GM19025 (cell line): ENCODE data around the gene NXPH1.

ENCODE experiments used
- ATAC-seq: cut with Tn5 transposase; IDR thresholded peaks from one replicate; pipeline ENCODE4 v1.9.1; 2021; ENCODE audit warnings: mild to moderate bottlenecking, low read depth, moderate library complexity; ENCODE audit not compliant: unreplicated experiment

NXPH1 gene

DNA sequence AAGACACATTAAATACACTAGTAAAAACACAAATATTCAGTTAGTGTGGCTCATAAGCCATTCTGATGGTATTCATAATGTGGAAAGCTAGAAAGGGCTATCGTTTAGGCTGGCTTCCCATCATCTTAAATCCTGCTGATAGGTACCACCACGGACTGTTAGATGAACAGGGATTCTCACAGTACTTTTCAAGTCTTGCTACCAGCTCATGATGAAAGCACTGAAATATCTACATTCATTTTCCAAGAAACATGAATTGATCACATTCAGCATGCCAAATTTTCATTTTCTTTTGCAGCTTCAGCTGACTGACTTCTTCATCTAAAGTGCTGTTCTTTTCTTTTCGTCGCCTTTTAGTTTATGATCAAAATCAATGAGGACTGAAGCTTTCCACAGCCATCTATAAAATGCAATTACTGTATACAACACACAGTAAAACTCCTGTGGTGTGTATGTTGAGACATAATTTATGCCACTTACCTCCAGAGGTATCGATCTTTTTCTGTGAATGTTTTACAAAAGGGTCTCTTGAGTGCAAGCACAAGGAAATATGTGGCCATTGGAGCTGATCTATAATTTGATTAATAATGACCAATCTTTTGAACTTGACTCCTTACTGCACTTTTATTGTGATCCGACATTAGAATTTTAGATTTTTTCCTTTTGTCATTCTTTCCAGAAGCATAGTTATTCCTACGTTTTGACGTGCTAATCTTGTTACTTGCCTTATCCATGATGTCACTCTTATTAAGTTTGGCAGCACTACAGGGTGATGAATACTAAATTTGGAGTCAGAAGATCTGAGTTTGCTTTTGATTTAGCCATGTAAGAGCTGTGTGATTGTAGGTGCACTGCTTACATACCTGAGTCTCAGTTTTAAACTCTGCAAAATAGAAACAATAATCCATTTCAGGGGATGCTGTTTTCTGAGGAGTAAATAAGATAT, 58.4 kb downstream of the NXPH1 start:
- ATAC-seq, result no peak

DNA sequence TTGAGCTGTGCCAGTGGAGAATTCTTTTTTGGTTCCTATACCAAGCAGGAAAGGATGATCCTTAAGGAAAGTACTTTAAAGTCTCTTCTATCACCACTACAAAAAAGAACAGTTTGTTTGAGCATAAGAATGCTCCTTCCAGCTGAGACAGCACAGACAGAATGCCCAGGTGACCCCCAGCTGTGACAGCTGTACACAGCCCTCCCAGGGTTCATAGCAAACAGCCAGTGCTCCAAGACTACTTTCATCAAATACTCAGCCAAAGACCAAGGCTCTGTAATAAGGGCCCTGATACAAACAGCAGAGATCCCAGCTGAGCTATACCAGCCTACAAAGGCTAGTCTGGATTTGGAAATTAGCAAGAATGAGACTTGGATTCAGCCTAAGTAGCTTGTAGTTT, 65.7 kb downstream of the NXPH1 start:
- ATAC-seq, result no peak

DNA sequence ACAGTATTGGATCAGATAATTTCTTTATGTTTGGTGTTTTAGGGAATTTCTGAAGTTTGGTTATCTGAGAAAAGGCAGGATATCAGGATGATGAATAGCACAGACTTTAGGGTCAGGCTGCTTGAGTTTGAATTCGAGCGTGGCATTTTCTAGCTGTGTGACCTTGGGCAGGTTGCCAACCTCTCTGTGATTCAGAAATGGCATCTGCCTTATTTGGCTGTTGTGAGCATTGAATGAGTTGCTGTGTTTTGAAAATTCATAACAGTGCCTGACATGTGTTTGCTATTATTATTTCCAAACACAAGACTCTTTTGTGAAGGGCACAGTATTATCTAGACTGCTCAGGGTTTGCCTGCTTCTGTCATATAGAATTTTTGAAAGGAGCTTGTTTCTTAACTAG, 66.9 kb downstream of the NXPH1 start:
- ATAC-seq, result no peak

GRCh38 chr7:8507566-8507965, 74.2 kb downstream of the NXPH1 start:
- ATAC-seq, result no peak

- ATAC-seq, result no peak
Observed at GRCh38 chr7:8509621-8510020, 76.2 kb downstream of the NXPH1 start.

GRCh38 chr7:8511855-8512254, 78.4 kb downstream of the NXPH1 start:
- ATAC-seq, result no peak

DNA sequence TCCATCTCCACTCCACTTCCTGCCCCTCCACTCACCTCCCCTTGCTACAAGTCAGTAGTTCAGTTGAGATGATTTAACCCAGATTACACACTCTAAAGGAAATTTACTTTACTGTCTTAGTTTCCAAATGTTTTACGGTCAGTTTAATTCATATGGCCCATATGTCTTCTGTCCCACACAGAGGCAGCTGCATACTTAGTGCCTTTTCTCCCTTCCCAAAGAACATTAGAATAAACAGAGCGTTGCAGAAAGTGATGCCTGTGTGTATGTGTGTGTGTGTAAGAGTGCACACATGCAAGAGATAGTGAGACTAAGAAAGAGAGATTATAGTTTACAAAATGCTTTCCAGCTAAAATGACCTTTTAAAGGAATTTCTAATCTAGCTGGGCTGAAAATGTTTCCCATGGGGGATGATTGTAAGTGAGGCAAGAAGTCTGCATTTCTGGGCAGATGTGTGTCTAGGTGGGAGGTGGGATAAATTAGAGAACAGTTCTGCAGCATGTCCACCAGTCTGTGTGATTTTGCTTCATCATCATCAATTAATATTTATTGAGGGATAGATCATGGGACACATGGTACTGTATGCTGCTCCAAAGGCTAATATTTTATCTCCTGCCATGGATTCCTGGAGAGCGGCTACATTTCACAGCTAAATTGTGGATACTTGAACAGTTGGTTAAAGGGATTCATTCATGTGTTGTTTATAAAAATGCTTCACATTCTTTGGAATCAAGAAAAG, 81.5 kb downstream of the NXPH1 start:
- no peak for ATAC-seq

GRCh38 chr7:8515640-8516185, 82.3 kb downstream of the NXPH1 start:
- no peak for ATAC-seq

DNA sequence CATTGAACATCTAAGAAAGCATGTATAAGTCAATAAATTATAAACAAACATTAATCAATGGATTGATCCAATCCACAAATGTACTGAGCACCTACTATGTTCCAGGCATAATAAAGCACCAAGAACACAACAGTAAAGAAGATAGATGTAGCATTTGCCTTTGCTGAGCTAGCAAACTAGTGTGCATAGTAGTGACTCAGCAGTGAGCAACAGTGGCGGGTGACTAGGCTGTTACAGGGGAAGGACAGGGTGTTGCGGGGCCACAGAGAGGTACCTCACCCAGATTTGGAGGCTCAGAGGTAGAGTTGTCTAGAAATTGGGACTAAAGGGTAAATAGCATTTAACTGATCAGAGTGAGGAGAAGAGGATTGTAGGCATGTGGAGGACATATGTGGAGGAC, 83.6 kb downstream of the NXPH1 start:
- no peak for ATAC-seq

GRCh38 chr7:8528311-8528710, 94.9 kb downstream of the NXPH1 start:
- no peak for ATAC-seq

- ATAC-seq, result no peak
Observed at GRCh38 chr7:8531991-8532515, 98.6 kb downstream of the NXPH1 start.

DNA sequence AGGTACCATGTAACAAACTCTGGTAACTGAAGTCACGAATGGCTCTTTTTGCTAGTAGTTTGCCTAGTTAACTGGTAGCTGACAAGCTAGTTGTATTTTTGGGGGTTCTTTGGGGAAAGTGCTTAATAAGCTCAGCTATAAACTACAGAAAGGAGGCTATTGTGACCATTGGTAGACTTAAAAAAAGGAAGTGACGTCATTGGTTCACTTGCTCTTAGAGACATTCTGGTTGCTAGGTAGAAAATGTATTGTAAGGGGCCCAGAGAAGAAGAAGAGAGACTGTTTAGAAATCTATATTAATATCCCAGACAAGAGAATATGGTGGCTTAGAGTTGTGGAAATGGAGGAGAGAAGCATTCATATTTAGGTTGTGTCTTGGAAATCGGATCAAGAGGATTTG, 103.0 kb downstream of the NXPH1 start:
- no peak for ATAC-seq

GRCh38 chr7:8549046-8549445, 115.6 kb downstream of the NXPH1 start:
- ATAC-seq, result no peak

- no peak for ATAC-seq
Observed at GRCh38 chr7:8560501-8560900, 127.1 kb downstream of the NXPH1 start.

- no peak for ATAC-seq
Observed at GRCh38 chr7:8561449-8561848, 128.0 kb downstream of the NXPH1 start.

DNA sequence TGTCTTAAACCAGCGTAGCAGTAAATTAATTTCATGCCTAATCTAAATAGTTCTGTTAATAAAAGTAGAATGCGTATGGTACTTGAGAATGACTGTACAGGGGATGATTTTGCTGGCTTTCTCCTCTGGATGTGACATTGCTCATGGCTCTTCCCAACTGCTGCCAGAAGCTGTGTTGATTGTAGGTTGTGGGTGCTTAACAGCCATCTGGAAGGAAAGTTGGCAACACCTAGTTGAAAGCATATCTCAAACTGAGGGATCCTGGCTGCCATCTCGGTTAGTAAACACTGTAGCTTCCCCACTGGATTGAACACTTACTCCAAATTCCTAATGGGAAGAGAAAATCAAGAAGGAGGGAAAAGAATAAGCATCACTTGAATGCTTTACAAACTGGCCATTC, 130.9 kb downstream of the NXPH1 start:
- ATAC-seq, result no peak

- no peak for ATAC-seq
Observed at GRCh38 chr7:8566016-8566415, 132.6 kb downstream of the NXPH1 start.

DNA sequence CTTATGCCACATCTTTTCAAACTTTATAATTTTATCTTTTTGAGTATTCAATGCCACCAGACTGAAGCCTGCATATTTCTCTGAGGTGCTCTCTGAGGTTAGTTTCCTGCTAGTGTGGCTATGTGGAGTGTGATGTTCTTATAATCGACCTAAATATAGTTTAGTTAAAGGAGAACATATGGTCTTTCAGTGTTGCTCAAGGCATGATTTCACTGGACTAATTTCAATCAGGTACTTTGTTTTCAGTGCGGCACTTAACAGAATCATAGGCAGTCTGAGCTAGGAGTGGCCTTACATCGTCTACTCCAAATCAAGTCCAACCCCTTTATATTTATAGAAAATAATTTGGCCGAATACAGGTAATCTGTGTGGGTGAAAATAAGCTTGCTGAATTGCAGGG, 134.2 kb downstream of the NXPH1 start:
- ATAC-seq, result no peak

- ATAC-seq, result no peak
Observed at GRCh38 chr7:8579661-8580194, 146.3 kb downstream of the NXPH1 start.

GRCh38 chr7:8581842-8582241, 148.4 kb downstream of the NXPH1 start:
- no peak for ATAC-seq

DNA sequence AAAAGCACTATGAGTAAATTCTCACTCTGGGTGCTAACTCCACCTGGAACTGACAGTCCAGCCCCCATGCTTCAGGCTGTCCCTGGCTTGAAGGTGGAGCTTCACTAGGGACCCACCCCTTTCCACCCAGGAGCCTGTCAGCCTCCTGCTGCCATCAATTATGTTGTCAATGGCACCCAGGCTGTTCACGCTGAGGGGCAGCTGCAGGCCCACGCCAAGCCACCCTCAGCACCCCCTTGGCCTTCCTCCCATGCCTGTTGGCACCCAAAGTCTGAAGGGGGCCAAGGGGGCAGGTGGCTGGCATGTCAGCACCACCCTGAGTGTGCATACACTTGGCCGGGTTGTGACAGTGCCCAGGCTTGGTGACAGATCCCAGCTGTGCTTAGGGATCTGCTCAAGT, 149.3 kb downstream of the NXPH1 start:
- ATAC-seq, result no peak
